Stomach (tissue), 4 donors: Measurements from ENCODE around the gene HIGD1B.

Source experiments
- EP300 ChIP-seq: sonication (generic); formaldehyde crosslinking; IDR thresholded peaks from one replicate; pipeline ENCODE4 v1.6.1; 2017; ENCODE audit warnings: antibody characterized with exemption
- POLR2A ChIP-seq, 4 donors: fragments of 450-650 bp; IDR thresholded peaks; one replicate each; pipeline ENCODE4 v1.6.1; 2016; ENCODE audit warnings: antibody characterized with exemption in 4 of 4, control low read depth in 2 of 4, mild to moderate bottlenecking in 1 of 4, moderate library complexity in 1 of 4
- POLR2AphosphoS5 ChIP-seq, 3 donors: sonication (generic); formaldehyde crosslinking; IDR thresholded peaks; one replicate each; pipeline ENCODE4 v1.6.1; 2016; ENCODE audit warnings: antibody characterized with exemption in 3 of 3
- TF ChIP-seq, protein P1 (sequence below), 7 experiments: fragments of 450-650 bp in 4 of 7; fragments of 200-600 bp in 3 of 7; sonication (generic) in 3 of 7; IDR thresholded peaks; one replicate each; pipeline ENCODE4 v1.5.1; 2016 to 2019; ENCODE audit warnings: antibody characterized with exemption in 7 of 7, control low read depth in 2 of 7, mild to moderate bottlenecking in 1 of 7

- TF ChIP-seq, protein P1, sequence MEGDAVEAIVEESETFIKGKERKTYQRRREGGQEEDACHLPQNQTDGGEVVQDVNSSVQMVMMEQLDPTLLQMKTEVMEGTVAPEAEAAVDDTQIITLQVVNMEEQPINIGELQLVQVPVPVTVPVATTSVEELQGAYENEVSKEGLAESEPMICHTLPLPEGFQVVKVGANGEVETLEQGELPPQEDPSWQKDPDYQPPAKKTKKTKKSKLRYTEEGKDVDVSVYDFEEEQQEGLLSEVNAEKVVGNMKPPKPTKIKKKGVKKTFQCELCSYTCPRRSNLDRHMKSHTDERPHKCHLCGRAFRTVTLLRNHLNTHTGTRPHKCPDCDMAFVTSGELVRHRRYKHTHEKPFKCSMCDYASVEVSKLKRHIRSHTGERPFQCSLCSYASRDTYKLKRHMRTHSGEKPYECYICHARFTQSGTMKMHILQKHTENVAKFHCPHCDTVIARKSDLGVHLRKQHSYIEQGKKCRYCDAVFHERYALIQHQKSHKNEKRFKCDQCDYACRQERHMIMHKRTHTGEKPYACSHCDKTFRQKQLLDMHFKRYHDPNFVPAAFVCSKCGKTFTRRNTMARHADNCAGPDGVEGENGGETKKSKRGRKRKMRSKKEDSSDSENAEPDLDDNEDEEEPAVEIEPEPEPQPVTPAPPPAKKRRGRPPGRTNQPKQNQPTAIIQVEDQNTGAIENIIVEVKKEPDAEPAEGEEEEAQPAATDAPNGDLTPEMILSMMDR (IDR thresholded peaks at IDR 0.05), result no peak
- TF ChIP-seq POLR2AphosphoS5 (IDR thresholded peaks at IDR 0.05) (no peak), POLR2A (IDR thresholded peaks at IDR 0.05) (no peak), EP300 (no peak)
Observed at GRCh38 chr17:44879376-44879775, 31.7 kb downstream of the HIGD1B start.
